GM12878 (cell line): ENCODE results near the gene ZNF574. TPM values are rescaled to one million over a fixed set of nuclear protein-coding genes. Genes with fewer than 3 reads are reported as not detected.

Source experiments
- ATAC-seq: fragments of 200-7000 bp; cut with Tn5 transposase; 3 replicates; pipeline ENCODE4 v1.9.1; 2020; ENCODE audit warnings: mild to moderate bottlenecking, moderate library complexity
- BruUV-seq: library from RNA; stranded (reverse); fragments of 400-500 nt; replicated peaks from 2 replicates; lab custom pipeline; 2021; lab: Mats Ljungman, UMichigan
- CTCF ChIA-PET: fragments of 300-600 bp; sonication (Branson Sonifier 250); formaldehyde crosslinking; extraction: SDS; loops from one replicate; lab custom pipeline; 2021; ENCODE audit warnings: inconsistent platforms; lab: Yijun Ruan, JAX
- POLR2A ChIA-PET: fragments of 350-600 bp; formaldehyde crosslinking; extraction: SDS; loops from one replicate; lab custom pipeline; 2021; ENCODE audit warnings: inconsistent platforms; lab: Charles Lee
- RAD21 ChIA-PET: fragments of 300-600 bp; sonication (Branson Sonifier 250); formaldehyde crosslinking; loops from one replicate; lab custom pipeline; 2023; ENCODE audit warnings: antibody characterized with exemption; ENCODE audit not compliant: unreplicated experiment; lab: Charles Lee
- SMC1A ChIA-PET: fragments of 300-600 bp; sonication (Branson Sonifier 250); formaldehyde crosslinking; loops from one replicate; lab custom pipeline; 2023; ENCODE audit not compliant: unreplicated experiment, uncharacterized antibody; lab: Charles Lee
- DNase-seq: peaks from one replicate; pipeline ENCODE4 v3.0.0-alpha.2; 2011; ENCODE audit warnings: low read depth, low spot score
- FAIRE-seq: peaks from 3 replicates; lab custom pipeline; 2011; peaks lifted over from hg19 to GRCh38; lab: Jason Lieb, UNC
- H2AFZ ChIP-seq: 2 replicates; pipeline ENCODE4 v1.6.0; 2011; ENCODE audit warnings: low read depth, low read length, control low read depth; ENCODE audit not compliant: control insufficient read depth
- H3K27ac ChIP-seq: 2 replicates; pipeline ENCODE4 v1.5.1; 2011; ENCODE audit warnings: control low read depth; ENCODE audit not compliant: control insufficient read depth, insufficient read depth
- H3K27me3 ChIP-seq, 2 experiments: replicated peaks in 1 of 2; 2 replicates each; pipeline versions ENCODE4 v1.6.0 to v1.6.1; 2011; ENCODE audit warnings: low read length in 1 of 2; ENCODE audit not compliant: control insufficient read depth in 2 of 2, insufficient read depth in 2 of 2
- H3K36me3 ChIP-seq, 2 experiments: 2 replicates each; pipeline ENCODE4 v1.5.1; 2011; ENCODE audit warnings: low read length in 1 of 2; ENCODE audit not compliant: control insufficient read depth in 2 of 2, insufficient read depth in 2 of 2
- H3K4me1 ChIP-seq: 2 replicates; pipeline ENCODE4 v1.6.1; 2011; ENCODE audit warnings: mild to moderate bottlenecking, low read length, moderate library complexity, mixed read lengths; ENCODE audit not compliant: control insufficient read depth, insufficient read depth
- H3K4me2 ChIP-seq: 2 replicates; pipeline ENCODE4 v1.6.0; 2011; ENCODE audit warnings: control low read depth; ENCODE audit not compliant: control insufficient read depth, insufficient read depth
- H3K4me3 ChIP-seq: fragments of 200-600 bp; sonication (generic); 2 replicates; pipeline ENCODE4 v1.5.1; 2016
- H3K79me2 ChIP-seq: 2 replicates; pipeline ENCODE4 v1.6.0; 2011; ENCODE audit warnings: low read length; ENCODE audit not compliant: control insufficient read depth, insufficient read depth
- H3K9ac ChIP-seq: 2 replicates; pipeline ENCODE4 v1.8.0; 2011; ENCODE audit warnings: low read length, control low read depth, mixed read lengths; ENCODE audit not compliant: control insufficient read depth, insufficient read depth
- H3K9me3 ChIP-seq: replicated peaks from 3 replicates; pipeline ENCODE4 v1.5.1; 2011; ENCODE audit warnings: mild to moderate bottlenecking, low read length; ENCODE audit not compliant: control insufficient read depth, insufficient read depth
- H4K20me1 ChIP-seq: 2 replicates; pipeline ENCODE4 v1.6.0; 2011; ENCODE audit not compliant: control insufficient read depth, insufficient read depth
- EED ChIP-seq: sonication (generic); IDR thresholded peaks from 2 replicates; pipeline ENCODE4 v1.6.1; 2016; ENCODE audit warnings: antibody characterized with exemption, low read depth
- NKRF ChIP-seq: fragments of 450-650 bp; conservative IDR thresholded peaks from 2 replicates; pipeline ENCODE4 v1.6.1; 2017; ENCODE audit warnings: mild to moderate bottlenecking, moderate library complexity
- STAT1 ChIP-seq: fragments of 450-650 bp; conservative IDR thresholded peaks from 2 replicates; pipeline ENCODE4 v1.6.1; 2014; ENCODE audit warnings: antibody characterized with exemption, mild to moderate bottlenecking
- WGBS: methylation state at CpG from one replicate; pipeline ENCODE4 v1.1.6; 2016; ENCODE audit warnings: low lambda C conversion rate; ENCODE audit not compliant: insufficient replicate concordance, insufficient coverage; ENCODE audit errors: missing lambda C conversion rate; 5-methylcytosine and 5-hydroxymethylcytosine counted together
- in situ Hi-C: fragments of 300-500 bp; cut with MboI; formaldehyde crosslinking; loops from 9 replicates; pipeline ENCODE4 v1.14.3; 2018; ENCODE audit warnings: mixed read lengths
- intact Hi-C: fragments of 100-400 bp; cut with micrococcal nuclease; formaldehyde crosslinking; loops from one replicate; pipeline ENCODE4 v1.14.2; 2022; ENCODE audit not compliant: unreplicated experiment
- polyA plus RNA-seq, 11 experiments: library from polyadenylated mRNA; depleted of rRNA in 4 of 11; unstranded in 6 of 11; stranded (reverse) in 5 of 11; fragments of >200 nt; fragmentation: Nextera tagmentation in 4 of 11; fragmentation: Illumina TruSeq in 1 of 11; extraction: Ambion mirVana in 4 of 11; extraction: Trizol in 1 of 11; gene quantifications; 1 replicate in 1 of 11; 2 replicates in 10 of 11; pipeline versions ENCODE4 v1.2.1 to v1.2.3, GENCODE V29; 2011 to 2016; ENCODE audit warnings: inconsistent platforms in 2 of 11, missing spikeins in 2 of 11, low read depth in 1 of 11
- total RNA-seq, 4 experiments: library from RNA; depleted of rRNA in 3 of 4; stranded (reverse); fragments of >200 nt in 3 of 4; fragmentation: Illumina TruSeq in 1 of 4; extraction: Trizol in 1 of 4; gene quantifications; 2 replicates each; pipeline versions ENCODE4 v1.2.1 to v1.2.3, GENCODE V29; 2013 to 2021

The ZNF574 gene
- total and polyA plus RNA-seq, 10 of the 15 experiments (the other 5 are each of a cell fraction or from before 2014, with no cell fraction given) = 0.32 to 25.6 (median 11.4) TPM

- ChIA-PET RAD21 (interaction anchor here (0.5 to 5.2 kb wide), 9 partner anchors 9 to 133 kb away, joined by 3 to 57 read pairs (median 12); partner anchors contain the start of genes GSK3A and POU2F2), POLR2A (interaction anchor here (0.9 to 4.0 kb wide), 4 partner anchors 10 to 133 kb away, joined by 3 to 18 read pairs (median 10); partner anchors contain the start of gene GSK3A), CTCF (interaction anchor here (0.7 to 10.9 kb wide), 10 partner anchors 10 to 299 kb away, joined by 3 to 197 read pairs (median 18); partner anchors contain the start of gene POU2F2), SMC1A (interaction anchor here (0.9 to 10.2 kb wide), 8 partner anchors 10 to 218 kb away, joined by 3 to 223 read pairs (median 8); partner anchors contain the start of gene POU2F2)
- Histone ChIP-seq H3K27me3 (no peaks in the 10 kb centered on the region), H3K36me3 (peaks cover 7 to 13% of the 10 kb centered on the region in 2 experiments), H3K79me2 (no peaks in the 10 kb centered on the region; the same call in 1 of the 2 replicates), H3K4me2 (no peak overlapping the region), H4K20me1 (no peaks in the 10 kb centered on the region), H3K4me3 (no peak overlapping the region), H3K4me1 (peaks cover 42% of the 10 kb centered on the region), H3K27ac (no peak overlapping the region), H3K9ac (no peak overlapping the region), H2AFZ (no peak overlapping the region), H3K9me3 (no peaks in the 10 kb centered on the region)
- TF ChIP-seq STAT1 = no peak
- TF ChIP-seq EED = no peak
- no peak for TF ChIP-seq NKRF
- no TSS peak for BruUV-seq
- WGBS = 66% methylated on average over 3 of the region's 3 CpGs
- ATAC-seq (no peak), DNase-seq (no peak), FAIRE-seq (no peak)
- in situ Hi-C loops (loop anchor here (5.0 kb wide), 1 partner anchor 77 kb away; no protein-coding TSS in a partner anchor), intact Hi-C loops (loop anchor here (5.0 to 10.0 kb wide), 3 partner anchors 172 to 325 kb away; partner anchors contain the start of gene MEGF8)
Observed at GRCh38 chr19:42109896-42110295, 33.9 kb downstream of the ZNF574 start.
